Testis (tissue), 2 donors: ENCODE measurements around the gene SLC35D1.

ENCODE experiments used
- CTCF ChIP-seq, 3 experiments: fragments of 450-650 bp in 2 of 3; fragments of 200-600 bp in 1 of 3; sonication (generic) in 1 of 3; IDR thresholded peaks; one replicate each; pipeline ENCODE4 v1.5.1; 2016 to 2019; ENCODE audit warnings: antibody characterized with exemption in 3 of 3, mild to moderate bottlenecking in 2 of 3, moderate library complexity in 1 of 3
- POLR2A ChIP-seq: fragments of 450-650 bp; IDR thresholded peaks from one replicate; pipeline ENCODE4 v1.6.1; 2017; ENCODE audit warnings: antibody characterized with exemption, mild to moderate bottlenecking, moderate library complexity

DNA sequence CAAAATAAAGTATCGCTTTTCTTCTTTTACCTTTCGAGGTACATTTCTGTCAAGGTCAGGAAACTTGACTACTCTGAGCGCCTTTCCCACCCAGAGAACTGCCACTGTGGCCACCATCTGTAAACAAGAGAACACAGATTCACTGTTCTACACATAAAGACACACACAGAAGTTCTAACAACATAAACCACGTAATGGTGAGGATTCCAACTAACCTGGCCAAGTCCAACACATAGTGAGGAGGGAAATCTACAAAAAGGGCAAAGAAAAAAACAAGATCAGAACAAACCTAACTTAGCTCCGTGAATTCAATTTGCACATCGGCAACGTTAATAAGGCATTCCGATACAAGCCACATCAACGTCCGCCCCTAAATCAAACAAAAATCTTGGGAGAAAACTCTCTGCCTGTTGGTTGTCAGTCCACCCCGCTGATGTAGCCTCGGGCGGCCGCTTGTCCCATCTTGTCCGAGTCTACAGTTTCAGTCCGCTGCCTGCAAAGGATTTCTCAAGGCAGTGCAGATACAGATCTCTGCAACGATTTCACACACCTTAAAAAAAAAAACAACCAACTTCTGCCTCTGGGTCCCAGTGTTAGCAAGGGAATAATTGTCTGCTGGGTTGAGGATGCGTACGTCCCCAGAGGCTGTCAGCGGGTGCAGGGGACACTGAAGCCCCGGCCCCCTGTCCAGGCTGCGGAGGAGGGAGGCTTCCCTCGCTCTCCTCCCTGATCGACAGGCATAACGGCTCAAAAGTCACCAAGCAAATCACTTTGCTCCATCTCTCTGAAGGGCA, 1.0 kb downstream of the SLC35D1 start:
- TF ChIP-seq CTCF (IDR thresholded peaks at IDR 0.05) = no peak
- no peak for TF ChIP-seq POLR2A
